ENCODE results near the gene ADAMTS9.

GRCh38 chr3:64551697-64552096 is 136.1 kb downstream of the ADAMTS9 start:
- TF ChIP-seq CTCF (IDR thresholded peaks at IDR 0.05 in 8 of 11, conservative IDR thresholded peaks at IDR 0.05 in 3 of 11) (no peak), POLR2A (IDR thresholded peaks at IDR 0.05) (no peak)
